Measurements from ENCODE around the gene SEPTIN11.

The SEPTIN11 gene

DNA sequence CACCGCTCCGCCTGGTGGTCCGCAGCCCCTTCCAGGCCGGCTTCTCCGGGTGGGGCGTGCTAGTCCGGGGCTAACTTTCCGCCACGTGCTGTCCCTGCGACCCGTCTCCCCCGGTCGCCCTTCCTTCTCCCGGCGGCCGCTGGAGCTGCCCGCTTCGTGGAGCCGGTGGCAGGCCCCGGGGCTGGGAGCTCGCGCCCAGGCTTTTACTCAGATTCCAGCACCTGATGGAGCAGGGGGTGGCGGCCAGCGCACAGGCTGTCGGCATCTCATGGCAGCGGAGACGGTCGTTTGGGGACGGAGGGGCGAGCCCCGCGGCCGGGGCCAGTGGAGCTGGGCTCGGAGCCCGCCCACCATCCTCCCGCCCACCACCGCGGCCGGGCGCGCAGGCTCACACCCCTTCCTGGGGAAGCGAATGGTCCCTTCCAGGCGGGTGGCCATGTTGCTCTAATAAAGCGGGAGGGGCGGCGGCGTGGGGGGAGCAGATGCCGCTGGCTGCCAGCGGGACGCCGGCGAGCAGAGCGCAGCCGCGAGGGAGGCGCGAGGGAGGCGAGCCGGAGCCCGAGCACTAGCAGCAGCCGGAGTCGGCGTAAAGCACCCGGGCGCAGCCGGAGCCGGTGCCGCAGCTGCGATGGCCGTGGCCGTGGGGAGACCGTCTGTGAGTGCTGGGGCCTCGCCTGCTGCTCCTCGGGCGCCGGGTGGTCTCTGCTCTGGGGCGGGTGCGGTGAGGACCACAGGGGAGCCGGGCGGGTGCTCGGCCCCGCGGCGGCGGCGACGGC lies at the start of gene SEPTIN11:
SEPTIN11 (plus strand) TSS at position 477 of the 776 bp plus-strand sequence; CDS start at position 629, 152 bp downstream.
- intact Hi-C loops (cut with DNase I; ENCODE audit: low total_unique reads), result loop anchor here (5.0 to 10.0 kb wide), 2 partner anchors 95 to 208 kb away; partner anchors contain the start of gene CCNG2
- no peaks in the 10 kb centered on the region for H3K36me3 ChIP-seq
- peak within 1 kb of the TSS; percentile 79 to 81 for H3K4me3 ChIP-seq
- TF ChIP-seq, protein P1, sequence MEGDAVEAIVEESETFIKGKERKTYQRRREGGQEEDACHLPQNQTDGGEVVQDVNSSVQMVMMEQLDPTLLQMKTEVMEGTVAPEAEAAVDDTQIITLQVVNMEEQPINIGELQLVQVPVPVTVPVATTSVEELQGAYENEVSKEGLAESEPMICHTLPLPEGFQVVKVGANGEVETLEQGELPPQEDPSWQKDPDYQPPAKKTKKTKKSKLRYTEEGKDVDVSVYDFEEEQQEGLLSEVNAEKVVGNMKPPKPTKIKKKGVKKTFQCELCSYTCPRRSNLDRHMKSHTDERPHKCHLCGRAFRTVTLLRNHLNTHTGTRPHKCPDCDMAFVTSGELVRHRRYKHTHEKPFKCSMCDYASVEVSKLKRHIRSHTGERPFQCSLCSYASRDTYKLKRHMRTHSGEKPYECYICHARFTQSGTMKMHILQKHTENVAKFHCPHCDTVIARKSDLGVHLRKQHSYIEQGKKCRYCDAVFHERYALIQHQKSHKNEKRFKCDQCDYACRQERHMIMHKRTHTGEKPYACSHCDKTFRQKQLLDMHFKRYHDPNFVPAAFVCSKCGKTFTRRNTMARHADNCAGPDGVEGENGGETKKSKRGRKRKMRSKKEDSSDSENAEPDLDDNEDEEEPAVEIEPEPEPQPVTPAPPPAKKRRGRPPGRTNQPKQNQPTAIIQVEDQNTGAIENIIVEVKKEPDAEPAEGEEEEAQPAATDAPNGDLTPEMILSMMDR (IDR thresholded peaks at IDR 0.05), result no peak
- DNase-seq, result peak; percentile 95 to 96
- H3K27me3 ChIP-seq, result no peaks in the 10 kb centered on the region
- peak within 1 kb of the TSS; percentile 94 to 97 for H3K27ac ChIP-seq
- H3K9me3 ChIP-seq, result no peaks in the 10 kb centered on the region
- H3K4me1 ChIP-seq, result peaks cover 0 to 38% (median 16%) of the 10 kb centered on the region in 4 donors

DNA sequence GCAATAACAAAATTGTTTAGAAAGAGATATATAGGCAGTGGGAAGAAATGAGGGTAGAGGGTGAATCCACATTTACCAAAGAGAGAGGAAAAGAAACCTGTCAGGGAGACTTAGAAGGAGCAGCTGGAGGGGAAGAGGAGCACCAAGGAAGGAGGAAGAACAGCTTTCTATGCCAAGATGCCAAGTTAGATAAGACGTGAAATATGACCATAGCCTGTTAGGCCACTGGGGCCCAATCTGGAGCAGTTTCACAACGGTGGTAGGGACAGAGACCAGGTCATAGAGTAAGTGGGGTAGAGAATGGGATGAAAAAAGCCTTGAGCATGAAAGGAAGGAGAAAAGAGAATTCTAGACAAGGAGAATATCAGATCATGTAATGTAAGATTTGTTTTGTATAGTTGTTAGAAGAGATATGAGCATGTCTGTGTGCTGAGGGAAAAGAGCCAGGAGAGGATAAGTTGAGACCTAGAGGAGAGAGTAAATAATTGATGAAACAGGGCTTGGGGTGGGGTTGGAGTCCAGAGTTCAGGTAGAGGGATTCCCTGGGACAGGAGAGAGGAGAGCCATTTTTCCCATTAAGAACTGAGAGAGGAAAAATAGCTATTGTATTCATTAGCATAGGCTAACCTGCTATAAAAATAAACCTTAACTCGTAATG lies 47.2 kb upstream of the SEPTIN11 start:
- intact Hi-C loops (cut with DNase I; ENCODE audit: low total_unique reads), result no loop called here
- TF ChIP-seq, protein P1 (IDR thresholded peaks at IDR 0.05), result no peak

DNA sequence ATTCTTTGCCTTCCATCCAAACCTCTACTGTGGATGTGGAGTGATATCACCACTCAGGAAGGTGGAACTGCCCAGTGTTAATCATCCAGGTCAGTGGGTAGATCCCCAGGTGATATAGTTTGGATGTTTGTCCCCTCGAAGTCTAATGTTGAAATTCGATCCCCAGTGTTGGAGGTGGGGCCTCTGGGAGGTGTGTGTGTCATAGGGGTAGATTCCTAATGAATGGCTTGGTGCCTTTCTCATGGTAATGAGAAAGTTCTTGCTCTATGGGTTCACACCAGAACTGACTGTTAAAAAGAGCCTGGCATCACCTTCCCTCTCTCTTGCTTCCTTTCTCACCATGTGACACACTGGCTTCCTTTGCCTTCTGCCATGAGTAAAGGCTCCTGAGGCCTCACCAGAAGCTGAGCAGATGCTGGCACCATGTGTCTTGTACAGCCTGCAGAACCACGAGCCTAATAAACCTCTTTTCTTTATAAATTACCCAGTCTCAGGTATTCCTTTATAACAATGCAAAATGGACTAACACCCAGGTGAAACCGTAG lies 44.8 kb upstream of the SEPTIN11 start:
- Histone ChIP-seq H3K4me1 (no peaks in the 10 kb centered on the region), H3K27ac (no peak overlapping the region), H3K27me3 (no peaks in the 10 kb centered on the region), H3K9me3 (no peaks in the 10 kb centered on the region), H3K36me3 (no peaks in the 10 kb centered on the region), H3K4me3 (no peak overlapping the region)
- intact Hi-C loops (cut with DNase I; ENCODE audit: low total_unique reads), result no loop called here
- TF ChIP-seq, protein P1 (IDR thresholded peaks at IDR 0.05), result no peak
- no peak for DNase-seq

More for the DNA sequence above, 47.2 kb upstream of the SEPTIN11 start:
- no peak for DNase-seq
- H3K27ac ChIP-seq, result no peak overlapping the region
- H3K4me1 ChIP-seq, result peaks cover 0 to 20% (median 8%) of the 10 kb centered on the region in 4 donors
- no peaks in the 10 kb centered on the region for H3K36me3 ChIP-seq
- no peak overlapping the region for H3K4me3 ChIP-seq
- H3K9me3 ChIP-seq, result no peaks in the 10 kb centered on the region
- peaks cover 0 to 8% of the 10 kb centered on the region in 2 donors for H3K27me3 ChIP-seq

DNA sequence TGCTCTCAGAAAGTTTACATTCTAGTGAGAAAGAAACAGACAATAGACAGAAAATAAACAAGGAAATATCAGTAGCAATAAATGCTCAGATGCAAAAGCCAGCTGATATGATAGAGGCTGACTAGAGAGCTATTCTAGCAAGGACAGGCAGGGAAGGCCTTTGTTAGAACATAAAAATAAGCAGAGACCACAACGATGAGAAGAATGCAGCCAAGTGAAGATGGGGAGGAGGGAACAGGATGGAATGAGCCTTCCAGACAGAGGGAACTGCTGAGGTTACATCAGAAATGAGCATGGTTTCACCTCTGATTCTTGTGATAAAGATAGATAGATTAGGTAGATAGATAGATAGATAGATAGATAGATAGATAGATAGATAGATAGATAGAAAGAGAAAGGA lies 44.0 kb upstream of the SEPTIN11 start:
- no peak overlapping the region for H3K27ac ChIP-seq
- intact Hi-C loops (cut with DNase I; ENCODE audit: low total_unique reads), result no loop called here
- H3K4me1 ChIP-seq, result no peaks in the 10 kb centered on the region
- H3K4me3 ChIP-seq, result no peak overlapping the region
- TF ChIP-seq, protein P1 (IDR thresholded peaks at IDR 0.05), result no peak
- H3K9me3 ChIP-seq, result no peaks in the 10 kb centered on the region
- H3K27me3 ChIP-seq, result no peaks in the 10 kb centered on the region
- H3K36me3 ChIP-seq, result no peaks in the 10 kb centered on the region
- no peak for DNase-seq

DNA sequence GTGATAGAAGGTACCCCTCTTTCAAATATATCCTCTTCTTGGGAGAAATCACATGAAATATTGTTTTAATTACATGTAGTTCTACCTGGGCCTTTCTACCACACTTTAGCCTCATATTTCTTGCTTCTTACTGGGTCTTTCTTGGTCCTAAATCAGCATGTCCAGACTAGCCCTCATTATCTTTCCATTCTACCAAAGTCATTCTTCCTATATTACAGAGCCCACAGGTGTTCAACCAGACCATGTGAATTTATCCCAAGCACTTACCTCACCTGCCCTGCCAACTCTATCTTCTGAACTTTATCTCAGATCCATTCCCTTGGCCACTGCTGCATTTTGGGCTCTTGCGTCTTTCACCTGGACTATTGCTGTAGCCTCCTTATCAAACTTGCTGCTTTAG lies 39.8 kb upstream of the SEPTIN11 start:
- Histone ChIP-seq H3K4me3 (no peak overlapping the region), H3K36me3 (no peaks in the 10 kb centered on the region), H3K27me3 (no peaks in the 10 kb centered on the region), H3K4me1 (no peaks in the 10 kb centered on the region), H3K9me3 (no peaks in the 10 kb centered on the region), H3K27ac (no peak overlapping the region)
- no peak for DNase-seq
- TF ChIP-seq, protein P1 (IDR thresholded peaks at IDR 0.05), result no peak
- intact Hi-C loops (cut with DNase I; ENCODE audit: low total_unique reads), result no loop called here
